GM19452 (cell line): ENCODE measurements around the gene NR6A1.

Experiments used
- ATAC-seq: cut with Tn5 transposase; IDR thresholded peaks from one replicate; pipeline ENCODE4 v1.9.1; 2021; ENCODE audit not compliant: unreplicated experiment

The NR6A1 gene

GRCh38 chr9:124590889-124591641 is 180.0 kb downstream of the NR6A1 start:
- ATAC-seq, result no peak

DNA sequence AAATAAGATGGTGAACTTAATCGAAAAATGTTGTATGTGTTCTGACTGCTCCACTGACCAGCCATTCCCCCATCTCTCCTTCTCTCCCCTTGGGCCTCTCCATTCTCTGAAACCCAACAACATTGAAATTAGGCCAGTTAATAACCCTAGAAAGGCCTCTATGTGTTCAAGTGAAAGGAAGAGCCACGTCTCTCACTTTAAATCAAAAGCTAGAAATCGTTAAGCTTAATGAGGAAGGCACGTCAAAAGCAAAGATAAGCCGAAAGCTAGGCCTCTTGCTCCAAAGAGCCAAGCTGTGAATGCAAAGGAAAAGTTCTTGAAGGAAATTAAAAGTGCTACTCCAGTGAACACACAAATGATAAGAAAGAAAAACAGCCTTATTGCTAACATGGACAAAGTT is 186.5 kb downstream of the NR6A1 start:
- ATAC-seq, result no peak

GRCh38 chr9:124583134-124583533 is 188.0 kb downstream of the NR6A1 start:
- no peak for ATAC-seq

DNA sequence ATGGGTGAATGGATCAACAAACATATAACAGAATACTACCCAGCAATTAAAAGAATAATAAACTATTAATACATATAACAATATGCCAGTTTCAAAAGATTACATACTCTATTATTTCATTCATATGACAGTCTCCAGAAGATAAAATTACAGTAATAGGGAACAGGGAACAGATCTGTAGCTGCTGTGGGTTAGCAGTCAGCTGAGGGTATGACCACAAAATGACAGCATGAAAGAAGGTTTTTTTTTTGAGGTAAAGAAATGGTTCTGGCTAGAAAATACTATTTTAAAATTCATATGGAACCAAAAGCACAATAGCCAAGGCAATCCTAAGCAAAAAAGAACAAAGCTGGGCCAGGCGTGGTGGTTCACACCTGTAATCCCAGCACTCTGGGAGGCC is 190.9 kb downstream of the NR6A1 start:
- ATAC-seq, result no peak

DNA sequence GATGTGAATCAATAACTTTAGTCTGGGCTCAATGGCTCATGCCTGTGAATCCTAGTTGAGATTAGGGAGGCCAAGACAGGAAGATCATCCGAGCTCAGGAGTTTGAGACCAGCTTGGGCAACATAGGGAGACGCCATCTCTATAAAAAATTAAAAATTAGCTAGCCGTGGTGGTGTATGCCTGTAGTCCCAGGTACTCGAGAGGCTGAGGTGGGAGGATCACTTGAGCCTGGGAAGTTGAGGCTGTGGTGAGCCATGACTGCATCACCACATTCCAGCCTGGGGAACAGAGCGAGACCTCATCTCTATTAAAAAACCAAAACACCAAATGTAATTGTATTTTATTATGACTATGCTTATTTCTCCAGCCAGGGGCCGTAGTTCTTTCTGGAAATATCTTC is 194.4 kb downstream of the NR6A1 start:
- no peak for ATAC-seq

DNA sequence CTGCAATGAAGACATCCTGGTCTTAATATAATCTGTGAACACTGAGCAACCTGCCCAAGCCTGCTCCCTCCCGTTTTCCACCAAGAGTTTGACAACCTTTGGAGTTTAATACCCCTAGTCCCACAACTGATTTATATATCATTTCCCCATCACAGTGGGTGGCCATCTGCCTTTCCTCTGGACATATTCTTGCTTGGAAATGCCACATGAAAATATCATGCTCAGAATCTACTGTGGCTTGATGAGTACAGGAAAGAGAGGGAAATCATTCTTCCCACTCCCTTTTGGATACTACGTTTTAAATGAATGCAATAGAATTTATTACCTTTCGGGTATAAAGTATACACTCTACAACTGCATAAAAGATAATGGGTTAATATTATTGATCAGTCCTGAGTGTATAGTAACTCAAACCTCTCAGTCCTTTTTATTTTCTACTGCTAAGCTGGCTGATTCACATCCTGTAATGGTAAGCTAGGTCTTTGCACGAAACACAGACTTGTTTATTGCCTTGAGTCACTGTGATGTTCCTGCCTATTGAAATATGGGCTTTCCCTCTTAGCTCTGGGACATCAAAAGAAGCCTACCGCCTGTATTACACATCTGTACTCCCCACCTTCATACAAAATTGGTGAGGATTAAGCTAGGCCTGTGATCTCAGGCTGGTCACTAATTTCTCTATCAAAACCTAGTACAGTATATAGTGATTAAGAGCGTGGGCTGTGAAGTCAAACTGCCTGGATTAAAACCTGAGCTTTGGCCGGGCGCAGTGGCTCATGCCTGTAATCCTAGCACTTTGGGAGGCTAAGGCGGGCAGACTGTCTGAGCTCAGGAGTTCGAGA is 196.4 kb downstream of the NR6A1 start:
- no peak for ATAC-seq

DNA sequence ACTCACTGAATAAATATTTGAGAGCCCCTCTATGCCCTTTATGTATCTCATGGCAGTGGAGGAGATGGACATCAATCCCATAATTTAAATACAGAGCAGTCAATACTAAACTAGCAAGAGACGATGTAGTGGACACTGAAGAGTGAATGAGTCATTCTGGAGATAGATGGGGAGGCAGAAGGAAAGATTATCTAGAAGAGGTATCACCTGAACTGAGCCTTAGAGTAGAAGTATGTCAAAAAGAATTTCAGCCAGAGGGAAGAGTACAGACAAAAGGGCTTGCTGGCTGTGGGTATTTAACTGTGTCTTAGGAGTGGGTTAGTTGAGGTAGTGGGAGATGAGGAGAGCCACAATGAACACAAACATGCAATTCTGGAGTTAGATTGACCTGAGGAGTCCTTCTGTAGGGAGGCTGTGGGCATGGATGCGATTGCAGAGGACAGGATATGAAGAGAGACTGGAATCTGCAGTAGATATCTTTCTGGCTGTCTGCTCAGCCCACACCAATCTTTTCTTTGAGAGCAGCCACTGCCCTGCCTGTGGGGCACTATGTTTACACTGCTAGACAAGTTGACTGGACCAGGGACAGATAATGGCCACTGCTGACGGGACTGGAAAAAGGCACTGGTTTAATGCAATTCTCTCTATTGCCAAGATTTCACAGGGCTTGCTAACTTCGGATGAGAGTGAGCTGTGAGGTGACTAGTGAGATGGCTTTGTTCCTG is 200.0 kb downstream of the NR6A1 start:
- ATAC-seq, result no peak

GRCh38 chr9:124569942-124570341 is 201.2 kb downstream of the NR6A1 start:
- ATAC-seq, result no peak

DNA sequence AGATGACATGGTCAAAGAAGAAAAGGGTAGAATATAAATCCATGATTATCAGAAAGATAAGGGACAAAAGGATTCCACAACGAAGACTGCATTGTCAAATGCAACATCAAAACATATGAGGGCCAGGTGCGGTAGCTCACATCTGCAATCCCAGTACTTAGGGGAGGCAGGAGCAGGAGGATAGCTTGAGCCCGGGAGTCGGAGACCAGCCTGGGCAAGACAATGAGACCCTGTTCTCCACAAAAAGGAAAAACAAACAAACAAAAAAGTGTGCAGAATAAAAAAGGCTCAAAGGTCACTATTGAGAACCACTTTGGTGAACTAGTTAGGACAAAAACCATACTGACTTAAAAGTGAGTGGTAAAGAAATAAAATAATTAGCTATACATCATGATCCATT is 203.7 kb downstream of the NR6A1 start:
- no peak for ATAC-seq

DNA sequence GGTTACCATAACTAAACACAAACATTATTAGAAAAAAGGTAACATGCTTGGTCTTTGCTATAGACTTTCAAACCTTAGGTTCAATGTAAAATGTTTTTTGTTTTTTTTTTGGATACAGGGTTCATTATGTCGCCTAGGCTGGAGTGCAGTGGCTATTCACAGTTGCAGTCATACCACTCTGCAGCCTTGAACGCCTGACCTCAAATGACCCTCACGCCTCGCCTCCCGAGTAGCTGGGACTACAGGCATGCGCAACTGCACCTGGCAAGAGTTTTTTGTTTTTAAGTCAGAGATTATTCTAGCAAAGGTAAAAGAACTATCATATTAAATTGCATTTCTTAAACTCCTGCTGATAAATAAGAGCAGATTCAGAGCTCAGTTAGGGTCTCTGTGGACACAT is 208.8 kb downstream of the NR6A1 start:
- ATAC-seq, result no peak

DNA sequence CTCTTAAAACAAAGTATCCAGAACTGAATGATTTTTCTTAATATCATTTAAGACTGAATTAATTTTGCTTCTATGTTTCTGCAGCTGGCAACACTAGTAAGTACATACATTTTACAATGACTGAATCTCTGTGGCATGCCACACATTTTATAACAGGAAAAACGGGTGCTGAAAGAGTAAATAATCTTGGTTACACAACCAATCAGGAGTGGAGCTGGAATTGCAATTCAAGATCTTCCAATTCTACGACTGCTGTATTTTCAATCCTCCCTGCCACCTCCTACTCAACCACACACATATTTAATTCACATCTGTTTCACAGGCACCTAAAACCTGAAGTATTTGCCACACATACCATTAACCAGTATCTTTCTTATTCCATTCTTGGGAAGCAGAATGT is 211.2 kb downstream of the NR6A1 start:
- no peak for ATAC-seq

GRCh38 chr9:124558777-124559470 is 212.2 kb downstream of the NR6A1 start:
- ATAC-seq, result no peak

GRCh38 chr9:124557895-124558294 is 213.2 kb downstream of the NR6A1 start:
- ATAC-seq, result no peak

DNA sequence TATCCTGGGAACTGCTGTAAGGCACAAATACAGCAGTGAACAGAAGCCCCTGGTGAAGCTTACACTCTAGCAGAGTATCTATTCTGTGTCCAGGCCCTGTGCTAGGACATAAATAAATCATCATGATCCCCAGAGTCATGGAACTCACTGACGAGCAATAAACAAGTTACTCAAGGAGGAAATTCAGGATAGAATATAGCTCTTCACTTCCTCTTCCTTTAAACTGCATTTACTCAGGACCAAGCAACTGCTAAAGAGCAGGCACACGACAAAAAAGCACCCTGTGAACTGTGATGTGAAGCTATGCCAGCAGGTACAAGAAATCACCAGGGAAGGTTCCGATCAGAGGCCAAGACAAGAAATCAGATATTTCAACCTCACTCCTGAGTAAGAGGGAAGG is 216.1 kb downstream of the NR6A1 start:
- ATAC-seq, result no peak

DNA sequence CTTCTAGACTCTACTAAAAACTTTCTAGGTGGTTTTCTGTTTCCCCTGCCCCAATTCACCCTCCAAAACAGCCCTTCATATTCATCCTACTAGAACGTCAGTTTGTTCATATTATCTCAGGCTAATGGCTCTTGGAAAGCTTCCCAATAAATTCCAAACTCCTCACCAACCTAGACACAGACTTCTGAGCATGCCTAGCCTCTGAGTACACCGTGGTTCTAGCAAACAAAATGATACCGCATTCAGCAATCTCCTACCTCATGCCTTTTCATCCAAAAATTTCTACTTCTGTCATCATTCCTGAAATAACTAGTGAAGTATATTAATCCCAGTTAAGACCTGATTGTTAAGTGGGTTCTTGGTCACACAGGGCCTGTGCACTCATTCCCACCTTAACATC is 217.4 kb downstream of the NR6A1 start:
- no peak for ATAC-seq

- ATAC-seq, result no peak
Observed at GRCh38 chr9:124552273-124552605, 218.9 kb downstream of the NR6A1 start.

- ATAC-seq, result no peak
Observed at GRCh38 chr9:124551472-124552272, 219.4 kb downstream of the NR6A1 start.

DNA sequence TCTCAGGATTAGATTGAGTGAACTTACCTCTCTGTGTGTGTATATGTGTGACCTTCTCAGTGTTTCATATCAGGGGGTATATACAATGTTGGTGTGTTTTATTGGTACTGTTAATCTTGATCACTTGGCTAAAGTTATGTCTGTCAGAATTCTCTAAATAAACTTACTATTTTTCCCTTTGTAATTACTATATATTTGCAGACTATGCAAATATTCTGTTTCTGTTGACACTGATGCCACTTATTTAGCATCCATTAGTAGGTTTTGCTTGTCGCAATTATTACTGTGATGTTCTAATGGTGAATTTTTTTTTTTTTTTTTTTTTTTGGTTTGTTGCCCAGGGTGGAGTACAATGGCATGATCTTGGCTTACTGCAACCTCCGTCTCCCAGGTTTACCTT is 221.0 kb downstream of the NR6A1 start:
- ATAC-seq, result no peak

DNA sequence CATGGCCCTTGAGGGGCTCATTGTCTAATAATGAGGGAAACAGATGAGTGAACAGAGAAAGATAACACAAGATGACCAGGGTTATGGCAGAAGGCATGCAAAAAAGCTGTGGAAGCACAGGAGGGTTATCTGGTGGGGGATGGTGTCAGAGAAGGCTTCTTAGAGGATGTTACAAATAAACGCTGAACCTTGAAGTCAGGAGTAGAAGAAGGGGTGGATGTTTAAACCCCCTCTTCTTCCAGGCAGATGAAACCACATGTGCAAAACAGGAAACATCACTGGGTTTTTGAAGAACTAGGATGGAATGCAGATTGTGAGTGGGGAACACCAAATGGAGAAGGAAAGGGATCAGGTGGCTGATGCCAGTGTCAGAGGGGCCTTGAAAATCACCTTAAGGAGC is 222.1 kb downstream of the NR6A1 start:
- ATAC-seq, result no peak

- no peak for ATAC-seq
Observed at GRCh38 chr9:124544535-124544934, 226.6 kb downstream of the NR6A1 start.

- ATAC-seq, result no peak
Observed at GRCh38 chr9:124541824-124542223, 229.3 kb downstream of the NR6A1 start.
